Measurements from ENCODE around the gene KCNH1.

Gene KCNH1

GRCh38 chr1:210689826-210690225 is 444.1 kb downstream of the KCNH1 start:
- H3K27ac ChIP-seq = no peak overlapping the region
- no peak for TF ChIP-seq CTCF (conservative IDR thresholded peaks at IDR 0.05)
- TF ChIP-seq ZFX (IDR thresholded peaks at IDR 0.05) = no peak

GRCh38 chr1:210688512-210689234 is 445.3 kb downstream of the KCNH1 start:
- H3K27ac ChIP-seq = no peak overlapping the region
- TF ChIP-seq ZFX (IDR thresholded peaks at IDR 0.05) (no peak), CTCF (conservative IDR thresholded peaks at IDR 0.05) (no peak)

- TF ChIP-seq ZFX (IDR thresholded peaks at IDR 0.05) (no peak), CTCF (conservative IDR thresholded peaks at IDR 0.05) (no peak)
- H3K27ac ChIP-seq = no peak overlapping the region
Measured at GRCh38 chr1:210687582-210688279, 446.2 kb downstream of the KCNH1 start.

GRCh38 chr1:210686841-210687240 is 447.1 kb downstream of the KCNH1 start:
- no peak overlapping the region for H3K27ac ChIP-seq
- TF ChIP-seq ZFX (IDR thresholded peaks at IDR 0.05) (no peak), CTCF (conservative IDR thresholded peaks at IDR 0.05) (no peak)

- H3K27ac ChIP-seq = no peak overlapping the region
- no peak for TF ChIP-seq ZFX (IDR thresholded peaks at IDR 0.05)
- no peak for TF ChIP-seq CTCF (conservative IDR thresholded peaks at IDR 0.05)
Measured at GRCh38 chr1:210685295-210685650, 448.7 kb downstream of the KCNH1 start.

- TF ChIP-seq ZFX (IDR thresholded peaks at IDR 0.05) (no peak), CTCF (conservative IDR thresholded peaks at IDR 0.05) (no peak)
- H3K27ac ChIP-seq = no peak overlapping the region
Measured at GRCh38 chr1:210684466-210685294, 449.3 kb downstream of the KCNH1 start.
